Measurements from ENCODE around the gene ALG10B.

- no peak for TF ChIP-seq CTCF (IDR thresholded peaks at IDR 0.05; ENCODE audit: poor library complexity, severe bottlenecking)
- no peak for TF ChIP-seq EP300 (conservative IDR thresholded peaks at IDR 0.05; ENCODE audit: poor library complexity, severe bottlenecking)
- no peak for TF ChIP-seq EZH2 (IDR thresholded peaks at IDR 0.05; ENCODE audit: borderline replicate concordance, insufficient read depth, low read length, poor library complexity, severe bottlenecking)
These were observed 53.7 kb downstream of the ALG10B start for GRCh38 chr12:38370311-38370710.

Data from neural cell (in vitro differentiated cells).